ENCODE results near the gene GOLGA8T.
"Not testable (repeated sequence)": the region's sequence is repeated elsewhere in the genome, so short reads cannot be mapped to it uniquely, and the experiment has no call there.

- TF ChIP-seq CTCF (IDR thresholded peaks at IDR 0.05; ENCODE audit: extremely low read depth in 1 of 2, insufficient read depth in 1 of 2, low read depth in 1 of 2, low read length in 2 of 2); POLR2AphosphoS5 (IDR thresholded peaks at IDR 0.05; ENCODE audit: insufficient read depth, low read depth, low read length): not testable (repeated sequence)
Measured at GRCh38 chr15:30162479-30163357, 27.9 kb downstream of the GOLGA8T start.
